K562 (cell line): Measurements from ENCODE around the gene ZGLP1. TPM values are rescaled to one million over a fixed set of nuclear protein-coding genes. Genes with fewer than 3 reads are reported as not detected.

Experiments used
- ATAC-seq: fragments of 200-7000 bp; cut with Tn5 transposase; 3 replicates; pipeline ENCODE4 v1.9.1; 2020; ENCODE audit warnings: moderate library complexity
- BruUV-seq: library from RNA; stranded (reverse); fragments of 400-500 nt; replicated peaks from 2 replicates; lab custom pipeline; 2021; lab: Mats Ljungman, UMichigan
- CTCF ChIA-PET: fragments of 300-600 bp; formaldehyde crosslinking; extraction: SDS; loops from one replicate; lab custom pipeline; 2021; ENCODE audit warnings: low intra/inter-chr PET ratio; lab: Yijun Ruan, JAX
- POLR2A ChIA-PET: fragments of 300-600, 350-650 bp; sonication (Branson Sonifier 250); formaldehyde crosslinking; extraction: SDS; loops from one replicate; lab custom pipeline; 2021; ENCODE audit warnings: antibody characterized with exemption, inconsistent platforms; lab: Yijun Ruan, JAX
- DNase-seq, 4 experiments: peaks; one replicate each; pipeline versions ENCODE4 v3.0.0 to v3.0.0-alpha.2; 2011 to 2018; ENCODE audit warnings: low spot score in 3 of 4, mixed read lengths in 3 of 4; ENCODE audit errors: extremely low read depth in 1 of 4
- FAIRE-seq: peaks from 2 replicates; lab custom pipeline; 2011; peaks lifted over from hg19 to GRCh38; lab: Jason Lieb, UNC
- H2AFZ ChIP-seq: 2 replicates; pipeline ENCODE4 v1.6.0; 2011; ENCODE audit warnings: low read depth, low read length, control low read depth, inconsistent platforms
- H3K27ac ChIP-seq: fragments of 200-600 bp; 3 replicates; pipeline ENCODE4 v1.8.0; 2011; ENCODE audit warnings: low read depth, mild to moderate bottlenecking, control low read depth, inconsistent platforms, low read length, moderate library complexity, mixed read lengths; ENCODE audit errors: extremely low read depth
- H3K27me3 ChIP-seq, 2 experiments: fragments of 300-600 bp in 1 of 2; 2 replicates in 1 of 2; 3 replicates in 1 of 2; pipeline versions ENCODE4 v1.6.0 to v1.8.0; 2011; ENCODE audit warnings: inconsistent platforms in 2 of 2, low read length in 2 of 2, mild to moderate bottlenecking in 1 of 2, mixed read lengths in 1 of 2, moderate library complexity in 1 of 2; ENCODE audit not compliant: control insufficient read depth in 2 of 2, insufficient read depth in 2 of 2
- H3K36me3 ChIP-seq: fragments of 300-600 bp; 3 replicates; pipeline ENCODE4 v1.8.0; 2011; ENCODE audit warnings: mild to moderate bottlenecking, low read length, inconsistent platforms; ENCODE audit not compliant: control insufficient read depth, insufficient read depth
- H3K4me1 ChIP-seq, 2 experiments: fragments of 200-600 bp in 1 of 2; replicated peaks in 1 of 2; 2 replicates in 1 of 2; 3 replicates in 1 of 2; pipeline versions ENCODE4 v1.5.1 to v1.8.0; 2011; ENCODE audit warnings: inconsistent platforms in 2 of 2, low read length in 2 of 2, mild to moderate bottlenecking in 1 of 2, mixed read lengths in 1 of 2, moderate library complexity in 1 of 2; ENCODE audit not compliant: control insufficient read depth in 2 of 2, insufficient read depth in 2 of 2
- H3K4me2 ChIP-seq: 2 replicates; pipeline ENCODE4 v1.6.1; 2011; ENCODE audit warnings: low read length, control low read depth, inconsistent platforms, mixed read lengths; ENCODE audit not compliant: insufficient read depth
- H3K4me3 ChIP-seq: fragments of 200-600 bp; sonication (generic), shearing (Covaris generic); 2 replicates; pipeline ENCODE4 v1.5.1; 2016; ENCODE audit warnings: control low read depth, inconsistent platforms
- H3K79me2 ChIP-seq: fragments of 200-600 bp; 3 replicates; pipeline ENCODE4 v1.8.0; 2011; ENCODE audit warnings: low read length, inconsistent platforms; ENCODE audit not compliant: control insufficient read depth, insufficient read depth
- H3K9ac ChIP-seq, 2 experiments: 2 replicates each; pipeline versions ENCODE4 v1.6.0 to v1.6.1; 2011; ENCODE audit warnings: low read depth in 2 of 2, low read length in 2 of 2, control low read depth in 1 of 2, inconsistent platforms in 1 of 2, mild to moderate bottlenecking in 1 of 2, mixed read lengths in 1 of 2; ENCODE audit not compliant: insufficient read depth in 1 of 2
- H3K9me1 ChIP-seq: one replicate; pipeline ENCODE4 v1.6.0; 2011; ENCODE audit warnings: inconsistent platforms, mild to moderate bottlenecking, low read length, moderate library complexity; ENCODE audit not compliant: control insufficient read depth, insufficient read depth
- H3K9me3 ChIP-seq: replicated peaks from 2 replicates; pipeline ENCODE4 v1.5.1; 2011; ENCODE audit warnings: low read depth, low read length, inconsistent platforms; ENCODE audit not compliant: control insufficient read depth, insufficient read depth
- H4K20me1 ChIP-seq: replicated peaks from 2 replicates; pipeline ENCODE4 v1.6.1; 2011; ENCODE audit warnings: low read length, inconsistent platforms, mixed read lengths; ENCODE audit not compliant: control insufficient read depth, insufficient read depth
- ILF3 ChIP-seq: fragments of 450-650 bp; IDR thresholded peaks from 2 replicates; pipeline ENCODE4 v1.6.1; 2018; ENCODE audit warnings: antibody characterized with exemption, mild to moderate bottlenecking, moderate library complexity, borderline replicate concordance
- MAZ ChIP-seq, 2 experiments: fragments of 450-650 bp in 1 of 2; sonication (generic) in 1 of 2; formaldehyde crosslinking; IDR thresholded peaks in 1 of 2; conservative IDR thresholded peaks in 1 of 2; 2 replicates each; pipeline versions ENCODE4 v1.4.0 to v1.5.0; 2020; ENCODE audit warnings: mild to moderate bottlenecking in 1 of 2, missing genetic modification reagents in 1 of 2
- YY1 ChIP-seq, 3 experiments: IDR thresholded peaks; 2 replicates each; pipeline ENCODE4 v1.6.1; 2011; ENCODE audit warnings: low read length in 2 of 3, mild to moderate bottlenecking in 2 of 3, moderate library complexity in 2 of 3, borderline replicate concordance in 1 of 3, control low read depth in 1 of 3, low read depth in 1 of 3; ENCODE audit not compliant: insufficient read depth in 3 of 3, insufficient replicate concordance in 2 of 3, control insufficient read depth in 1 of 3, insufficient read length in 1 of 3; ENCODE audit errors: extremely low read depth in 1 of 3
- ZNF57 ChIP-seq: fragments of 450-650 bp; formaldehyde crosslinking; IDR thresholded peaks from 2 replicates; pipeline ENCODE4 v1.4.0; 2020; ENCODE audit warnings: mild to moderate bottlenecking, moderate library complexity
- WGBS: fragments of 100-300 bp; shearing (Covaris generic); methylation state at CpG from one replicate; pipeline ENCODE4 v1.1.6; 2016; ENCODE audit warnings: low coverage, mixed read lengths; ENCODE audit not compliant: insufficient coverage; ENCODE audit errors: missing lambda C conversion rate; 5-methylcytosine and 5-hydroxymethylcytosine counted together
- in situ Hi-C: fragments of 300-500 bp; cut with MboI; formaldehyde crosslinking; loops from 4 replicates; pipeline ENCODE4 v1.15.0; 2018; ENCODE audit warnings: inconsistent platforms, mixed read lengths
- intact Hi-C: fragments of 100-400 bp; cut with micrococcal nuclease; formaldehyde crosslinking; loops from 2 replicates; pipeline ENCODE4 v1.14.2; 2022
- polyA plus RNA-seq, 8 experiments: library from polyadenylated mRNA; depleted of rRNA in 4 of 8; stranded (reverse) in 5 of 8; unstranded in 3 of 8; fragments of >200 nt; fragmentation: Nextera tagmentation in 2 of 8; fragmentation: Illumina TruSeq in 1 of 8; extraction: Ambion mirVana in 2 of 8; extraction: Trizol in 1 of 8; gene quantifications; 2 replicates each; pipeline versions ENCODE4 v1.2.1 to v1.2.3, GENCODE V29; 2011 to 2014; ENCODE audit warnings: inconsistent platforms in 1 of 8, missing spikeins in 1 of 8
- total RNA-seq, 7 experiments: library from RNA; depleted of rRNA in 6 of 7; stranded (reverse); fragments of >200 nt in 6 of 7; fragmentation: Illumina TruSeq in 2 of 7; extraction: Trizol in 2 of 7; gene quantifications; 2 replicates each; pipeline versions ENCODE4 v1.2.1 to v1.2.3, GENCODE V29; 2011 to 2021; ENCODE audit warnings: low replicate concordance in 1 of 7
- TF ChIP-seq, protein P1 (sequence below), 2 experiments: IDR thresholded peaks in 1 of 2; conservative IDR thresholded peaks in 1 of 2; 2 replicates each; pipeline ENCODE4 v1.6.1; 2016; ENCODE audit warnings: low read depth in 2 of 2, mild to moderate bottlenecking in 1 of 2, missing compliant biosample characterization in 1 of 2, missing genetic modification characterization in 1 of 2, moderate library complexity in 1 of 2
- TF ChIP-seq, protein P2 (sequence below): sonication (generic); formaldehyde crosslinking; IDR thresholded peaks from 2 replicates; pipeline ENCODE4 v1.8.1; 2023; ENCODE audit warnings: mild to moderate bottlenecking, missing genetic modification reagents

ZGLP1 gene
- total and polyA plus RNA-seq, 9 of the 15 experiments (the other 6 are each of a cell fraction or from before 2014, with no cell fraction given), result 0.24 to 4.5 (median 2.2) TPM

DNA sequence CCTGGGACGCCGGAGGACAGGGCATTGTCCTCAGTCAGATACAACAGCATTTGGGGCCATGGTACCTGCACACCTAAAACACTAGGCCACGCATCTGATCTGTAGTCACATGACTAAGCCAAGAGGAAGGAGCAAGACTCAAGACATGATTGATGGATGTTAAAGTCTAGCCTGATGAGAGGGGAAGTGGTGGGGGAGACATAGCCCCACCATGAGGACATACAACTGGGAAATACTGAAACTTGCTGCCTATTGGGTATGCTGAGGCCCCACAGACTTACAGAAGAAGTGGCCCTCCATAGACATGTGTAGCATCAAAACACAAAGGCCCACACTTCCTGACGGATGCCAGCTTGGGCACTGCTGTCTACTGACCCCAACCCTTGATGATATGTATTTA lies 24.2 kb downstream of the ZGLP1 start (continued):
- TF ChIP-seq ILF3, result 0 out of 2 replicates have a peak, but pooled peaks have one; percentile 20
- TF ChIP-seq, protein P1, sequence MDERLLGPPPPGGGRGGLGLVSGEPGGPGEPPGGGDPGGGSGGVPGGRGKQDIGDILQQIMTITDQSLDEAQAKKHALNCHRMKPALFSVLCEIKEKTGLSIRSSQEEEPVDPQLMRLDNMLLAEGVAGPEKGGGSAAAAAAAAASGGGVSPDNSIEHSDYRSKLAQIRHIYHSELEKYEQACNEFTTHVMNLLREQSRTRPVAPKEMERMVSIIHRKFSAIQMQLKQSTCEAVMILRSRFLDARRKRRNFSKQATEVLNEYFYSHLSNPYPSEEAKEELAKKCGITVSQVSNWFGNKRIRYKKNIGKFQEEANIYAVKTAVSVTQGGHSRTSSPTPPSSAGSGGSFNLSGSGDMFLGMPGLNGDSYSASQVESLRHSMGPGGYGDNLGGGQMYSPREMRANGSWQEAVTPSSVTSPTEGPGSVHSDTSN (CRISPR knock-in tag; IDR thresholded peaks at IDR 0.05; ENCODE audit: low read depth), result peak; percentile 28; the same call in 1 of the 2 replicates
- TF ChIP-seq, protein P1 (tag; conservative IDR thresholded peaks at IDR 0.05; ENCODE audit: low read depth), result peak; percentile 76
- TF ChIP-seq, all 486 proteins: peak for 13

DNA sequence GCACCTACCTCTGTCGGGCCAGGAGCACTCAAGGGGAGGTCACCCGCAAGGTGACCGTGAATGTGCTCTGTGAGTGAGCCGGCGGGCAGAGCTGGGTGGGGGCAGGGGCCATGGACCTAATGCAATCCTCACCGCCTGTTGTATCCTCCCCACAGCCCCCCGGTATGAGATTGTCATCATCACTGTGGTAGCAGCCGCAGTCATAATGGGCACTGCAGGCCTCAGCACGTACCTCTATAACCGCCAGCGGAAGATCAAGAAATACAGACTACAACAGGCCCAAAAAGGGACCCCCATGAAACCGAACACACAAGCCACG lies 24.7 kb downstream of the ZGLP1 start:
- 91% methylated on average over 12 of the region's 13 CpGs for WGBS
- H3K36me3 ChIP-seq, result peaks cover 57% of the 10 kb centered on the region
- ATAC-seq (no peak), FAIRE-seq (no peak), DNase-seq (no peak)
- H4K20me1 ChIP-seq, result no peaks in the 10 kb centered on the region
- POLR2A ChIA-PET, result interaction anchor here (0.5 to 6.2 kb wide), 2 partner anchors 14 to 16 kb away, joined by 3 to 74 read pairs; partner anchors contain the start of gene ICAM1
- BruUV-seq, result no TSS peak
- H3K4me1 ChIP-seq, result peaks cover 30 to 63% of the 10 kb centered on the region in 2 experiments; a peak in 4 of 5 replicates
- no peak for TF ChIP-seq ZNF57 (CRISPR knock-in tag)
- TF ChIP-seq, protein P2, sequence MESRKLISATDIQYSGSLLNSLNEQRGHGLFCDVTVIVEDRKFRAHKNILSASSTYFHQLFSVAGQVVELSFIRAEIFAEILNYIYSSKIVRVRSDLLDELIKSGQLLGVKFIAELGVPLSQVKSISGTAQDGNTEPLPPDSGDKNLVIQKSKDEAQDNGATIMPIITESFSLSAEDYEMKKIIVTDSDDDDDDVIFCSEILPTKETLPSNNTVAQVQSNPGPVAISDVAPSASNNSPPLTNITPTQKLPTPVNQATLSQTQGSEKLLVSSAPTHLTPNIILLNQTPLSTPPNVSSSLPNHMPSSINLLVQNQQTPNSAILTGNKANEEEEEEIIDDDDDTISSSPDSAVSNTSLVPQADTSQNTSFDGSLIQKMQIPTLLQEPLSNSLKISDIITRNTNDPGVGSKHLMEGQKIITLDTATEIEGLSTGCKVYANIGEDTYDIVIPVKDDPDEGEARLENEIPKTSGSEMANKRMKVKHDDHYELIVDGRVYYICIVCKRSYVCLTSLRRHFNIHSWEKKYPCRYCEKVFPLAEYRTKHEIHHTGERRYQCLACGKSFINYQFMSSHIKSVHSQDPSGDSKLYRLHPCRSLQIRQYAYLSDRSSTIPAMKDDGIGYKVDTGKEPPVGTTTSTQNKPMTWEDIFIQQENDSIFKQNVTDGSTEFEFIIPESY, result peak; percentile 58; the same call in 1 of the 2 replicates
- TF ChIP-seq YY1 (IDR thresholded peaks at IDR 0.05; ENCODE audit: borderline replicate concordance in 1 of 3, control insufficient read depth in 1 of 3, extremely low read depth in 1 of 3, insufficient read depth in 3 of 3, insufficient read length in 1 of 3, insufficient replicate concordance in 2 of 3, low read depth in 1 of 3, low read length in 2 of 3), result no peak
- TF ChIP-seq MAZ (CRISPR knock-in tag; conservative IDR thresholded peaks at IDR 0.05 in 1 of 2, IDR thresholded peaks at IDR 0.05 in 1 of 2), result 0 out of 4 replicates have a peak, but pooled peaks of 1 of the 2 experiments have one; percentile 11
- CTCF ChIA-PET, result no interaction called here
- peaks cover 6% of the 10 kb centered on the region for H3K9me1 ChIP-seq
- no peak overlapping the region for H3K27ac ChIP-seq
- no peaks in the 10 kb centered on the region for H3K9me3 ChIP-seq
- H3K9ac ChIP-seq, result peak overlapping the region in 1 of 2 experiments; percentile 41; a peak in 2 of 4 replicates
- H3K27me3 ChIP-seq, result no peaks in the 10 kb centered on the region
- H3K4me2 ChIP-seq, result no peak overlapping the region
- intact Hi-C loops (no loop called here), in situ Hi-C loops (no loop called here)
- H2AFZ ChIP-seq, result no peak overlapping the region
- H3K4me3 ChIP-seq, result no peak overlapping the region
- peaks cover 39% of the 10 kb centered on the region for H3K79me2 ChIP-seq
